Measurements from ENCODE around the gene CDC42BPB. TPM values are rescaled to one million over a fixed set of nuclear protein-coding genes. Genes with fewer than 3 reads are reported as not detected.

Gene CDC42BPB
- total RNA-seq, 6 donors from 2014 or later: 108 to 268 (median 124) TPM

- ATAC-seq (ENCODE audit: low FRiP score in 2 of 2) (no peak), DNase-seq (no peak)
- Histone ChIP-seq H3K27ac (peak overlapping the region in 1 of 4 donors; percentile 2), H3K9me3 (no peaks in the 10 kb centered on the region), H3K27me3 (no peaks in the 10 kb centered on the region), H3K36me3 (no peaks in the 10 kb centered on the region), H3K4me1 (peaks cover 31 to 90% (median 55%) of the 10 kb centered on the region in 4 donors), H3K4me3 (no peak overlapping the region)
- WGBS, 2 donors: 88 to 91% methylated on average over 7 to 11 of the region's 11 CpGs
- TF ChIP-seq POLR2AphosphoS5 (IDR thresholded peaks at IDR 0.05) (no peak), EP300 (IDR thresholded peaks at IDR 0.05) (no peak)
These were observed 38.1 kb downstream of the CDC42BPB start for GRCh38 chr14:103019236-103019635.

- TF ChIP-seq CTCF (IDR thresholded peaks at IDR 0.05) (no peak), EP300 (IDR thresholded peaks at IDR 0.05) (no peak)
- peaks cover 0 to 1% (median 0%) of the 10 kb centered on the region in 4 donors for H3K36me3 ChIP-seq
- no peak overlapping the region for H3K27ac ChIP-seq
- no peak overlapping the region for H3K4me3 ChIP-seq
- no peaks in the 10 kb centered on the region for H3K27me3 ChIP-seq
- peaks cover 23 to 74% (median 37%) of the 10 kb centered on the region in 4 donors for H3K4me1 ChIP-seq
- 87 to 91% methylated on average over 4 to 6 of the region's 6 CpGs for WGBS, 2 donors
- DNase-seq (no peak), ATAC-seq (ENCODE audit: low FRiP score in 2 of 2) (no peak)
- H3K9me3 ChIP-seq: no peaks in the 10 kb centered on the region
These were observed 40.8 kb downstream of the CDC42BPB start for GRCh38 chr14:103016594-103016993.

GRCh38 chr14:103016071-103016470 is 41.3 kb downstream of the CDC42BPB start:
- no peaks in the 10 kb centered on the region for H3K27me3 ChIP-seq
- H3K36me3 ChIP-seq: peaks cover 0 to 6% (median under 1%) of the 10 kb centered on the region in 4 donors
- H3K27ac ChIP-seq: no peak overlapping the region
- no peaks in the 10 kb centered on the region for H3K9me3 ChIP-seq
- peaks cover 23 to 68% (median 36%) of the 10 kb centered on the region in 4 donors for H3K4me1 ChIP-seq
- 68 to 81% methylated on average over 3 to 9 of the region's 9 CpGs for WGBS, 2 donors
- no peak overlapping the region for H3K4me3 ChIP-seq
- TF ChIP-seq EP300 (IDR thresholded peaks at IDR 0.05) (no peak), CTCF (IDR thresholded peaks at IDR 0.05) (no peak), POLR2A (IDR thresholded peaks at IDR 0.05) (no peak), POLR2AphosphoS5 (IDR thresholded peaks at IDR 0.05) (no peak)
- DNase-seq (no peak), ATAC-seq (ENCODE audit: low FRiP score in 2 of 2) (no peak)

- Histone ChIP-seq H3K9me3 (no peaks in the 10 kb centered on the region), H3K36me3 (peaks cover 0 to 13% (median 3%) of the 10 kb centered on the region in 4 donors), H3K27ac (no peak overlapping the region), H3K27me3 (no peaks in the 10 kb centered on the region), H3K4me3 (no peak overlapping the region), H3K4me1 (peaks cover 23 to 63% (median 34%) of the 10 kb centered on the region in 4 donors)
- ATAC-seq (ENCODE audit: low FRiP score in 2 of 2): no peak
- TF ChIP-seq POLR2A (IDR thresholded peaks at IDR 0.05): no peak
- TF ChIP-seq EP300 (IDR thresholded peaks at IDR 0.05): no peak
- no peak for TF ChIP-seq CTCF (IDR thresholded peaks at IDR 0.05)
- no peak for TF ChIP-seq POLR2AphosphoS5 (IDR thresholded peaks at IDR 0.05)
- no peak for DNase-seq
- WGBS, 2 donors: 89 to 91% methylated on average over 5 of the region's 5 CpGs
These were observed 41.9 kb downstream of the CDC42BPB start for GRCh38 chr14:103015426-103015825.

- no peak for DNase-seq
- H3K27ac ChIP-seq: peak overlapping the region in 1 of 4 donors; percentile 44
- H3K9me3 ChIP-seq: no peaks in the 10 kb centered on the region
- no peak for TF ChIP-seq EP300 (IDR thresholded peaks at IDR 0.05)
- TF ChIP-seq POLR2AphosphoS5 (IDR thresholded peaks at IDR 0.05): no peak
- no peak for TF ChIP-seq POLR2A (IDR thresholded peaks at IDR 0.05)
- no peak for TF ChIP-seq CTCF (IDR thresholded peaks at IDR 0.05)
- 32 to 41% methylated on average over 11 of the region's 11 CpGs for WGBS, 2 donors
- no peaks in the 10 kb centered on the region for H3K27me3 ChIP-seq
- ATAC-seq (ENCODE audit: low FRiP score in 2 of 2): no peak
- no peak overlapping the region for H3K4me3 ChIP-seq
- H3K36me3 ChIP-seq: peaks cover 0 to 19% (median 3%) of the 10 kb centered on the region in 4 donors
- peaks cover 23 to 56% (median 30%) of the 10 kb centered on the region in 4 donors for H3K4me1 ChIP-seq
These were observed 42.7 kb downstream of the CDC42BPB start for GRCh38 chr14:103014466-103015228.

Measured in upper lobe of left lung (tissue), 6 donors.